ENCODE data around the gene RAB33B. TPM values are rescaled to one million over a fixed set of nuclear protein-coding genes. Genes with fewer than 3 reads are reported as not detected.

Gene RAB33B
- total and polyA plus RNA-seq, 5 donors from 2014 or later = 14.8 to 19.2 (median 16.0) TPM

DNA sequence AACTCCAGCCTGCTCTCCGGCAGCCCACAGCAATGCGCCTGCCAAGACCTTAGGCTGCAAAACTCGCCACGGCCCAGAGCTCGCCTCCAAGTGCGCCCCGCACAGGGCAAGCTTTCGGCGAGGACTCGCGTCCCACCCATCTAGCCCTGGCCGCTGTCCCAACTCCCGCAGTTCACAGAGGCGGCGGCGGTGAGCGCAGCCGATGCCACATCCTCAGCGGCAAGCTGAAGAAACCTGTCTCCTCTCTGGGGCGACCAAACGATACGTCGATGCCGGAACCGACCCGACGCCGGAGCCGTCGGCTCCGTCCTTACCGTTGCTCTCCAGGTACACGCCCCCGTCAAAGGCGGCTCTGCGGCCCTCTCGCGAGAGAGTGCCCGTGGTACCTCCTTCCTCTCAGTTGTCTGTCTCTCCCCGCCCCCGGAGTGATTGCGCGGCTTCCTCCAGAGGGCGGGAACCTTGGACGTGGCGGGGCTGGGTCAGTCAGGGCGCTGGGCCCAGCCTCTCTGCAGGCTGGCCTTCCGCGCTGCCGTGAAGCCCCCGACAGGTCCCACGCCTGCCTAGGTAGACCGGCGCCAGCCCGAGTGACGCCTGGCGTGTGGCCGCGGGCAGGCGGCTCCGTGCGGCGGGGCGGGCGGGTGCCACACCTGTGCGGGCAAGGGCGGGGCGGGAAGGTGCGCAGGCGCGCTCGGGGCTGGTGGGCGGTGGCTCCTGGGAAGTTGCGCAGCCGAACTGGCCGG lies 380 bp upstream of the RAB33B start:
- Mint-ChIP-seq H3K9me3 (no peaks in the 10 kb centered on the region), H3K27ac (peak overlapping the region; percentile 99 to 100 (median 100)), H3K4me3 (peak overlapping the region; percentile 96 to 99 (median 98)), H3K36me3 (peaks cover 7% of the 10 kb centered on the region), H3K27me3 (peaks cover 9% of the 10 kb centered on the region), H3K4me1 (peaks cover 26 to 70% (median 63%) of the 10 kb centered on the region in 4 donors)
- Histone ChIP-seq H3K36me3 (ENCODE audit: control insufficient read depth, insufficient read depth, low read length) (no peaks in the 10 kb centered on the region), H3K27me3 (ENCODE audit: control insufficient read depth, insufficient read depth, low read length) (no peaks in the 10 kb centered on the region), H3K27ac (ENCODE audit: insufficient read depth, low read length, poor library complexity, severe bottlenecking) (peak overlapping the region; percentile 97), H3K4me3 (ENCODE audit: low read depth, low read length) (peak overlapping the region; percentile 91), H3K4me1 (ENCODE audit: control insufficient read depth, insufficient read depth, low read length, poor library complexity, severe bottlenecking) (peaks cover 48% of the 10 kb centered on the region), H3K9me3 (ENCODE audit: control insufficient read depth in 2 of 2, low read length in 2 of 2) (no peaks in the 10 kb centered on the region)
- peak; percentile 89 to 90 for ATAC-seq (ENCODE audit: low read depth in 2 of 2)
- peak; percentile 95 to 98 (median 98) for DNase-seq

DNA sequence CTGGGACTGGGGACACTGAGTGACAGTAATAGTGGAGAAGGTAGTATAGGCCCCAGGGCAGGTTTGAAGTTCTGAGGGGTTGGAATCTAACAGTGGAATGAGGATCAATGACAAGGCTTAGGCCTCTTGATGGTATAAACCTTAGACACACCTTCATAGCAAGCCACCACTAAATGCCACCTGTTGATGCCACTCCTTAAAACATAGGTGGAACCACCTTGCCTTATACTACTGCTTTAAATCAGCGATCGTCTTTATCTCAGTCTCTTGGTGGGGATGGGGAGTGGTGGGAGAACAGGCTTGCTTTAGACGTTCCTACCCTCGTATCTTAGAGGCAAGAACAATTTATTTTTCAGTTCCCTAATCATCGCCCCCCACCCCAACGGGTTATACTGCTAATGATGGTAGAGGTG lies 1.2 kb downstream of the RAB33B start:
- no peak for ATAC-seq (ENCODE audit: low read depth in 2 of 2)
- Mint-ChIP-seq H3K4me1 (peaks cover 37 to 80% (median 70%) of the 10 kb centered on the region in 4 donors), H3K36me3 (peaks cover 9% of the 10 kb centered on the region), H3K27ac (peak overlapping the region; percentile 89 to 100 (median 100)), H3K27me3 (peaks cover 9% of the 10 kb centered on the region), H3K9me3 (no peaks in the 10 kb centered on the region), H3K4me3 (peak overlapping the region; percentile 96 to 99 (median 98))
- Histone ChIP-seq H3K27me3 (ENCODE audit: control insufficient read depth, insufficient read depth, low read length) (no peaks in the 10 kb centered on the region), H3K4me1 (ENCODE audit: control insufficient read depth, insufficient read depth, low read length, poor library complexity, severe bottlenecking) (peaks cover 48% of the 10 kb centered on the region), H3K27ac (ENCODE audit: insufficient read depth, low read length, poor library complexity, severe bottlenecking) (no peak overlapping the region), H3K4me3 (ENCODE audit: low read depth, low read length) (peak overlapping the region; percentile 91), H3K9me3 (ENCODE audit: control insufficient read depth in 2 of 2, low read length in 2 of 2) (no peaks in the 10 kb centered on the region), H3K36me3 (ENCODE audit: control insufficient read depth, insufficient read depth, low read length) (peaks cover 3% of the 10 kb centered on the region)
- DNase-seq = no peak

DNA sequence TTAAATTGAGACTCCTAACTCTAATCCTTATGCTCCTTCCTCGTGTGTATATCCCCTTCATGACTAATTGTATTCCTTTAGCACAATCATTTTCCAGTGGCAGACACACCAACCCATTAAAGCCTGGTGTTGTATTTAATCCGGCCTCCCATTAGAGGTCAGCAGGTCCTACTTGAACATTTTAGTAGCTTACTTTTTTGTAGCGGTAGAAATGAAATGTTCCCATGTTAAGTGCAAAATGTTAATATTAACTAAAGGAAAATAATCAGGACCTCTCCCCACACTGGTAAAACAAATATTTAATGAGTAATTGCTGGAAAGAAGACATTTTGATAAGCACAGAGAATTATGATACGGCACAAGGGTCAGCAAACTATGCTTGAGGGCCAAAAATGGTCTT lies 3.4 kb downstream of the RAB33B start:
- H3K4me3 ChIP-seq (ENCODE audit: low read depth, low read length) = peak overlapping the region; percentile 91
- H3K36me3 ChIP-seq (ENCODE audit: control insufficient read depth, insufficient read depth, low read length) = peaks cover 10% of the 10 kb centered on the region
- peaks cover 11% of the 10 kb centered on the region for H3K36me3 Mint-ChIP-seq
- H3K27me3 Mint-ChIP-seq = peaks cover 9% of the 10 kb centered on the region
- ATAC-seq (ENCODE audit: low read depth in 2 of 2) (no peak), DNase-seq (no peak)
- H3K27me3 ChIP-seq (ENCODE audit: control insufficient read depth, insufficient read depth, low read length) = no peaks in the 10 kb centered on the region
- H3K4me1 Mint-ChIP-seq = peaks cover 41 to 83% (median 70%) of the 10 kb centered on the region in 4 donors
- no peak overlapping the region for H3K27ac ChIP-seq (ENCODE audit: insufficient read depth, low read length, poor library complexity, severe bottlenecking)
- H3K9me3 ChIP-seq (ENCODE audit: control insufficient read depth in 2 of 2, low read length in 2 of 2) = no peaks in the 10 kb centered on the region
- no peak overlapping the region for H3K27ac Mint-ChIP-seq
- peak overlapping the region in 3 of 4 donors; percentile 30 to 58 (median 47) for H3K4me3 Mint-ChIP-seq
- peaks cover 47% of the 10 kb centered on the region for H3K4me1 ChIP-seq (ENCODE audit: control insufficient read depth, insufficient read depth, low read length, poor library complexity, severe bottlenecking)
- H3K9me3 Mint-ChIP-seq = no peaks in the 10 kb centered on the region

DNA sequence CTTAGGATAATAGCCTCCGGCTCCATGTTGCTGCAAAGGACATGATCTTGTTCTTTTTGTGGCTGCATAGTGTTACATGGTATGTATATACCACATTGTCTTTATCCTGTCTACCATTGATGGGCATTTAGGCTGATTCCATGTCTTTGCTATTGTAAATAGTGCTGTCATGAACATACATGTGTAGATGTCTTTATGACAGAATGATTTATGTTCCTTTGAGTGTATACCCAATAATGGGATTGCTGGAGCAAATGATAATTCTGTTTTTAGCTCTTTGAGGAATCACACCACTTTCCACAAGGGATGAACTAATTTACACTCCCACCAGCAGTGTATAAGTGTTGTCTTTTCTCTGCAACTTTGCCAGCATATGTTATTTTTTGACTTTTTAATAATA lies 4.6 kb downstream of the RAB33B start:
- H3K9me3 ChIP-seq (ENCODE audit: control insufficient read depth in 2 of 2, low read length in 2 of 2) = no peaks in the 10 kb centered on the region
- no peaks in the 10 kb centered on the region for H3K9me3 Mint-ChIP-seq
- ATAC-seq (ENCODE audit: low read depth in 2 of 2) (no peak), DNase-seq (no peak)
- H3K27ac ChIP-seq (ENCODE audit: insufficient read depth, low read length, poor library complexity, severe bottlenecking) = no peak overlapping the region
- H3K4me1 Mint-ChIP-seq = peaks cover 39 to 75% (median 63%) of the 10 kb centered on the region in 4 donors
- peak overlapping the region in 3 of 4 donors; percentile 15 to 54 (median 17) for H3K4me3 Mint-ChIP-seq
- H3K4me1 ChIP-seq (ENCODE audit: control insufficient read depth, insufficient read depth, low read length, poor library complexity, severe bottlenecking) = peaks cover 40% of the 10 kb centered on the region
- H3K36me3 Mint-ChIP-seq = peaks cover 15% of the 10 kb centered on the region
- H3K4me3 ChIP-seq (ENCODE audit: low read depth, low read length) = no peak overlapping the region
- no peak overlapping the region for H3K27ac Mint-ChIP-seq
- peaks cover under 1% of the 10 kb centered on the region for H3K27me3 Mint-ChIP-seq
- H3K36me3 ChIP-seq (ENCODE audit: control insufficient read depth, insufficient read depth, low read length) = peaks cover 10% of the 10 kb centered on the region
- H3K27me3 ChIP-seq (ENCODE audit: control insufficient read depth, insufficient read depth, low read length) = no peaks in the 10 kb centered on the region

DNA sequence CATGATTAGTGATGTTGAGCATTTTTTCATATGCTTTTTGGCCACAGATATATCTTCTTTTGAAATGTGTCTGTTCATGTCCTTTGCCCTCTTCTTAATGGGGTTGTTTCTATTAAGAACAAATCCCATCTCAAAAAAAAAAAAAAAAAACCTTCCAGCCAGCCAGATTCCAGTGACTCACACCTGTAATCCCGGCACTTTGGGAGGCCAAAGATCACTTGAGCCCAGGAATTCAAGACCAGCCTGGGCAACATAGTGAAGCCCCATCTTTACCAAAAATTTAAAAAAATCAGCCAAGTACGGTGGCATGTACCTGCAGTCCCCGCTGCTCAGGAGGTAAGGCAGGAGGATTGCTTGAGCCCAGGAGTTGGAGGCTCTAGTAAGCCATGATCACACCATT lies 5.1 kb downstream of the RAB33B start:
- ATAC-seq (ENCODE audit: low read depth in 2 of 2) (no peak), DNase-seq (no peak)
- H3K27ac ChIP-seq (ENCODE audit: insufficient read depth, low read length, poor library complexity, severe bottlenecking) = no peak overlapping the region
- no peaks in the 10 kb centered on the region for H3K27me3 ChIP-seq (ENCODE audit: control insufficient read depth, insufficient read depth, low read length)
- H3K4me3 Mint-ChIP-seq = peak overlapping the region in 1 of 4 donors; percentile 54
- H3K9me3 ChIP-seq (ENCODE audit: control insufficient read depth in 2 of 2, low read length in 2 of 2) = no peaks in the 10 kb centered on the region
- peaks cover 19% of the 10 kb centered on the region for H3K36me3 Mint-ChIP-seq
- no peaks in the 10 kb centered on the region for H3K9me3 Mint-ChIP-seq
- H3K4me1 Mint-ChIP-seq = peaks cover 39 to 78% (median 64%) of the 10 kb centered on the region in 4 donors
- peaks cover 10% of the 10 kb centered on the region for H3K36me3 ChIP-seq (ENCODE audit: control insufficient read depth, insufficient read depth, low read length)
- H3K27ac Mint-ChIP-seq = no peak overlapping the region
- no peaks in the 10 kb centered on the region for H3K27me3 Mint-ChIP-seq
- H3K4me1 ChIP-seq (ENCODE audit: control insufficient read depth, insufficient read depth, low read length, poor library complexity, severe bottlenecking) = peaks cover 40% of the 10 kb centered on the region
- no peak overlapping the region for H3K4me3 ChIP-seq (ENCODE audit: low read depth, low read length)

DNA sequence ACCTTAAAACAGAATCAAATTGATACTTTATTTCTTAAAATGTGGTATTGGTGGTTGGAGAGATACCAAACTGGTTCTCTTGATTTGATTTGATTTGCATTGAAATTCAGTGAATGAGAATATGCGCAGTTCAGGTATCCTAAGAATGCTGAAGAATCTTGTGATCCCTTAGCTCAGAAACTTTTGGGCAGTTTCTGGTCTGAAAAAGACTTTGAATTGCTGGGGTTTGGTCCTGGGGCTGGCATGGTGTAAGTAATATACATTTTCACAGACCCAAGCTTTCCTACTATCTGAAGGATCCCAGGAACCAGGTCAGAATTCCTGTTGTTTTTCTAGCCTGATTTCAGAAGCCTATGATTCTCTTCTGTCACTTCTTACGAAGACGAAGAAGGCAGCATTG lies 6.6 kb downstream of the RAB33B start:
- ATAC-seq (ENCODE audit: low read depth in 2 of 2) (no peak), DNase-seq (no peak)
- no peak overlapping the region for H3K4me3 Mint-ChIP-seq
- Histone ChIP-seq H3K9me3 (ENCODE audit: control insufficient read depth in 2 of 2, low read length in 2 of 2) (no peaks in the 10 kb centered on the region), H3K4me3 (ENCODE audit: low read depth, low read length) (no peak overlapping the region), H3K36me3 (ENCODE audit: control insufficient read depth, insufficient read depth, low read length) (peaks cover 10% of the 10 kb centered on the region), H3K27ac (ENCODE audit: insufficient read depth, low read length, poor library complexity, severe bottlenecking) (no peak overlapping the region), H3K4me1 (ENCODE audit: control insufficient read depth, insufficient read depth, low read length, poor library complexity, severe bottlenecking) (peaks cover 27% of the 10 kb centered on the region), H3K27me3 (ENCODE audit: control insufficient read depth, insufficient read depth, low read length) (no peaks in the 10 kb centered on the region)
- H3K36me3 Mint-ChIP-seq = peaks cover 24% of the 10 kb centered on the region
- H3K4me1 Mint-ChIP-seq = peaks cover 39 to 74% (median 59%) of the 10 kb centered on the region in 4 donors
- H3K27me3 Mint-ChIP-seq = no peaks in the 10 kb centered on the region
- H3K27ac Mint-ChIP-seq = peak overlapping the region in 1 of 3 donors; percentile 42
- no peaks in the 10 kb centered on the region for H3K9me3 Mint-ChIP-seq

DNA sequence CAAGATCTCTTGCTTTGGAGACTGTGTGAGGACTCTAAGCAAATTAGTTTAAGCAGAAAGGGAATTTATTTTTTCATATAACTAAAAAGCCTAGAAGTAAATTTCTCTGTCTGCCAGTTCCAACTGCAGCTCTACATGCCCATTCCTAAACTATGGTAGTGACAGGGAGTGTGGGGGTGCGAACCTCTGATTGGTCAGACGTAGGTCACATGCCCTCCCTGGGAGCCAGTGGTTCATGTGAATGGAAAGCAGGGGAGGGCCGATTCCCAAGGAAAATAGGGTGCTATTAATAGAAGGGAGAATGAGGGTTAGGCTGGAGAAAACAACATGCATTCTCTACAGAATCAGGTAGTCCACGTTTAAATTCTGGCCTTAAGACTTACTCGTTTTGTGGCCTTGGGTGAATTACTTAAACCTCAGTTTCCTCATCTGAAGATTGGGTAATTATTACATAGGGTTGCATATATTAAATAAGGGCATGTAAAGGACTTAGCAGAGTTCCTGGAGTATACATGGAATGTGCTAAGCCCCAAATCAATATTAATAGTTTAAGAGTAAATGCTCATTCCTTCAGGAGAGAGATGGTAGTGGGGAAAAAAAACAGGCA lies 7.2 kb downstream of the RAB33B start:
- Mint-ChIP-seq H3K27ac (peak overlapping the region in 1 of 3 donors; percentile 42), H3K4me1 (peaks cover 35 to 73% (median 53%) of the 10 kb centered on the region in 4 donors), H3K27me3 (no peaks in the 10 kb centered on the region), H3K36me3 (peaks cover 26% of the 10 kb centered on the region), H3K4me3 (peak overlapping the region in 1 of 4 donors; percentile 19), H3K9me3 (peaks cover 0 to 2% (median 0%) of the 10 kb centered on the region in 7 donors)
- Histone ChIP-seq H3K36me3 (ENCODE audit: control insufficient read depth, insufficient read depth, low read length) (peaks cover 10% of the 10 kb centered on the region), H3K4me1 (ENCODE audit: control insufficient read depth, insufficient read depth, low read length, poor library complexity, severe bottlenecking) (peaks cover 22% of the 10 kb centered on the region), H3K27ac (ENCODE audit: insufficient read depth, low read length, poor library complexity, severe bottlenecking) (no peak overlapping the region), H3K4me3 (ENCODE audit: low read depth, low read length) (no peak overlapping the region), H3K9me3 (ENCODE audit: control insufficient read depth in 2 of 2, low read length in 2 of 2) (no peaks in the 10 kb centered on the region), H3K27me3 (ENCODE audit: control insufficient read depth, insufficient read depth, low read length) (no peaks in the 10 kb centered on the region)
- ATAC-seq (ENCODE audit: low read depth in 2 of 2) (no peak), DNase-seq (no peak)
